ENCODE results near the gene ANXA9.

GRCh38 chr1:150968491-150968890, 13.6 kb upstream of the ANXA9 start:
- TF ChIP-seq POLR2AphosphoS5 (IDR thresholded peaks at IDR 0.05; ENCODE audit: low read depth, low read length) (no peak), REST (IDR thresholded peaks at IDR 0.05; ENCODE audit: insufficient read depth in 1 of 2, low read depth in 2 of 2, low read length in 2 of 2) (no peak), SIN3A (IDR thresholded peaks at IDR 0.05; ENCODE audit: borderline replicate concordance, insufficient read depth, low read length) (no peak), TAF1 (IDR thresholded peaks at IDR 0.05; ENCODE audit: borderline replicate concordance, insufficient read depth, low read length) (no peak)

Data from PFSK-1 (cell line).